ENCODE measurements around the gene CTAG2. TPM values are rescaled to one million over a fixed set of nuclear protein-coding genes. Genes with fewer than 3 reads are reported as not detected.
"Not testable (repeated sequence)": the region's sequence is repeated elsewhere in the genome, so short reads cannot be mapped to it uniquely, and the experiment has no call there.

Gene CTAG2
- polyA plus RNA-seq, 1 donor from 2014 or later = not detected

DNA sequence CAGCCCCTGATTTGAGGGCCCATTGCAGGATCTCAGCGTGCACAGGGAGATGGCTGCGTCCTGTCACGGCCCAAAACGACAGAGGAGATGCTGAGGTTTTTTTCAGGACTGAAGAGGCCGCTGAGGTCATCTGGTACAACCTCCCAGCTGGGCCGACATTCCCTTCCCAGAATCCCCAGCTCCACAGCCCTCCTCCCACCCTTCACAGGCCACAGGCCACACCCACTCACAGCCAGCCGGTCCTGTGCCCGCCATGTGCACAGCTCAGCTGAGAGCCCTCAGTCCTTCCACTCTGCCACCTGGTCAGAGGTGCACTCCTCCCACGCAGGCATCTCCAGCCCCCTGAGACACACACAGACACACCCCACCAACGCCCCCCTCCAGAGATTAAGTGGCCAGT, 11.6 kb downstream of the CTAG2 start:
- not testable (repeated sequence) for H2AFZ ChIP-seq (ENCODE audit: low read depth, low read length); H3K27ac ChIP-seq (ENCODE audit: low read length); H3K9ac ChIP-seq (ENCODE audit: low read length); H3K9me3 ChIP-seq (ENCODE audit: low read length); H3K4me2 ChIP-seq (ENCODE audit: low read length); H3K79me2 ChIP-seq (replicated peaks; ENCODE audit: insufficient read depth, low read length); H3F3A ChIP-seq (ENCODE audit: insufficient read depth, low read length, poor library complexity, severe bottlenecking); H3K27me3 ChIP-seq (ENCODE audit: insufficient read depth, low read depth, low read length); H3K9me2 ChIP-seq (ENCODE audit: insufficient read depth, low read length); H4K20me1 ChIP-seq (ENCODE audit: insufficient read depth); H3K4me3 ChIP-seq (ENCODE audit: low read length); H3K36me3 ChIP-seq (ENCODE audit: insufficient read depth, low read length)

DNA sequence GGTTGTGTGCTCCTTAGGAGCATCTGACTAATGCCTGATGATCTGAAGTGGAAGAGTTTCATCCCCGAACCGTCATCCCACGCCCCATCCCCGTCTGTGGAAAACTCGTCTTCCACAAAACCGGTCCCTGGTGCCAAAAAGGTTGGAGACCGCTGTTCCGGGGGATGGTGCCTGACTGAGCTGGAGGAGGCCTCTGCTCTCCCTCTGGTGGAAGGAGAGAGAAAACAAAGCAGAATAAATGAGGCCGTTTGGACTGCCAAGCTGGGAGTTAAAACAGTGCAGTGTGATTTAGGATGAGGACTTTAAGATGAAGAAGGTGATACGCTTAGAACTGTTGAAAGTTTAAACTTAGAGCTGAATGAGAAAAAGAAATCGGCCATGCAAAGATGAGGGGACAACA, 19.7 kb downstream of the CTAG2 start:
- not testable (repeated sequence) for H3K4me3 ChIP-seq (ENCODE audit: low read length); H2AFZ ChIP-seq (ENCODE audit: low read depth, low read length); H3K4me2 ChIP-seq (ENCODE audit: low read length); H3K27me3 ChIP-seq (ENCODE audit: insufficient read depth, low read depth, low read length); H3K9ac ChIP-seq (ENCODE audit: low read length); H3K9me2 ChIP-seq (ENCODE audit: insufficient read depth, low read length); H3K79me2 ChIP-seq (replicated peaks; ENCODE audit: insufficient read depth, low read length); H3K36me3 ChIP-seq (ENCODE audit: insufficient read depth, low read length); H3K27ac ChIP-seq (ENCODE audit: low read length); H4K20me1 ChIP-seq (ENCODE audit: insufficient read depth); H3F3A ChIP-seq (ENCODE audit: insufficient read depth, low read length, poor library complexity, severe bottlenecking); H3K9me3 ChIP-seq (ENCODE audit: low read length)

DNA sequence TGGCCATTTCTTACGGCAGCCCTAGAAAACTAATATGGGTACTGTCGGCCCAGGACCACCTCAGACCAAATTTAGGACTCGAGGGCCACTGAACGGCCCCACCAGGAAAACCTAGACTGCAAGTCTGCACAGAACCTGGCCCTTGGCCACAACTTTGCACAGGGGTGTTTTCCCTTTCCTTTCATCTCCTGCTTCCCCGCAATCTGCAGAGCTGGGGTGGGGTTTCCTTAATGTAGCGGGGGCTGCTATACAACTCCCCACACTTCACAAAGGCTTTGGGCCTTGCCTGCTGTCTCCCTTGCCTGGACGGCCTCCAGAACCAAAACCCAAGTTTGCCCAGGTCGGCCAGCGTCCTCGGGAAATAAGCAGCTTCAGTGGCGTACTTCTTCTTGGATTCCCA, 22.4 kb downstream of the CTAG2 start:
- not testable (repeated sequence) for H3K27me3 ChIP-seq (ENCODE audit: insufficient read depth, low read depth, low read length); H3F3A ChIP-seq (ENCODE audit: insufficient read depth, low read length, poor library complexity, severe bottlenecking); H3K9ac ChIP-seq (ENCODE audit: low read length)

DNA sequence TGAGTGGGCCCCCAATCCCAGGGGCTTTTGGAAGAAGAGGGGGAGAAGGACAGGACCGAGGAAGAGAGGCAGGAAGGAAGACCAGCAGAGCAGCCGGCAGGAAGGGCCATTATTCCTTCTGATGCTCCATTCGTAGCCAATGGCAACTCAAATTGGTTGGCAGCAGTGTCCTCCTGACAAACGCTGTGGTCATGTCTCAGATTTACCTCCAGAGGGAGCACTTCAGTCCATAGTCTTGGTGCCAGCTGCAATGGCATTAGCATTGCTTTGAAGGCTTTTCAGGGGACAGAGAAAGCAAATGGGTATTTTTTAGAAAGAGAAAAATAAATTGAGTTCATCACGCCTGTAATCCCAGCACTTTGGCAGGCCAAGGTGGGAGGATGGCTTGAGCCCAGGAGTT, 24.4 kb downstream of the CTAG2 start:
- H3K4me2 ChIP-seq (ENCODE audit: low read length); H3K9ac ChIP-seq (ENCODE audit: low read length); H3K27ac ChIP-seq (ENCODE audit: low read length); H2AFZ ChIP-seq (ENCODE audit: low read depth, low read length); H3F3A ChIP-seq (ENCODE audit: insufficient read depth, low read length, poor library complexity, severe bottlenecking); H3K27me3 ChIP-seq (ENCODE audit: insufficient read depth, low read depth, low read length); H3K79me2 ChIP-seq (replicated peaks; ENCODE audit: insufficient read depth, low read length); H3K9me3 ChIP-seq (ENCODE audit: low read length); H3K36me3 ChIP-seq (ENCODE audit: insufficient read depth, low read length); H4K20me1 ChIP-seq (ENCODE audit: insufficient read depth); H3K9me2 ChIP-seq (ENCODE audit: insufficient read depth, low read length); H3K4me3 ChIP-seq (ENCODE audit: low read length): not testable (repeated sequence)

More for the DNA sequence above, 22.4 kb downstream of the CTAG2 start:
- H4K20me1 ChIP-seq (ENCODE audit: insufficient read depth); H3K9me2 ChIP-seq (ENCODE audit: insufficient read depth, low read length); H3K4me2 ChIP-seq (ENCODE audit: low read length); H3K79me2 ChIP-seq (replicated peaks; ENCODE audit: insufficient read depth, low read length); H2AFZ ChIP-seq (ENCODE audit: low read depth, low read length); H3K4me3 ChIP-seq (ENCODE audit: low read length); H3K36me3 ChIP-seq (ENCODE audit: insufficient read depth, low read length); H3K27ac ChIP-seq (ENCODE audit: low read length); H3K9me3 ChIP-seq (ENCODE audit: low read length): not testable (repeated sequence)

- H4K20me1 ChIP-seq (ENCODE audit: insufficient read depth); H3K9me3 ChIP-seq (ENCODE audit: low read length); H3K36me3 ChIP-seq (ENCODE audit: insufficient read depth, low read length); H3F3A ChIP-seq (ENCODE audit: insufficient read depth, low read length, poor library complexity, severe bottlenecking); H3K9me2 ChIP-seq (ENCODE audit: insufficient read depth, low read length); H3K9ac ChIP-seq (ENCODE audit: low read length); H2AFZ ChIP-seq (ENCODE audit: low read depth, low read length); H3K27me3 ChIP-seq (ENCODE audit: insufficient read depth, low read depth, low read length); H3K4me3 ChIP-seq (ENCODE audit: low read length); H3K4me2 ChIP-seq (ENCODE audit: low read length); H3K27ac ChIP-seq (ENCODE audit: low read length); H3K79me2 ChIP-seq (replicated peaks; ENCODE audit: insufficient read depth, low read length): not testable (repeated sequence)
Observed at GRCh38 chrX:154620767-154621414, 32.5 kb downstream of the CTAG2 start.

DNA sequence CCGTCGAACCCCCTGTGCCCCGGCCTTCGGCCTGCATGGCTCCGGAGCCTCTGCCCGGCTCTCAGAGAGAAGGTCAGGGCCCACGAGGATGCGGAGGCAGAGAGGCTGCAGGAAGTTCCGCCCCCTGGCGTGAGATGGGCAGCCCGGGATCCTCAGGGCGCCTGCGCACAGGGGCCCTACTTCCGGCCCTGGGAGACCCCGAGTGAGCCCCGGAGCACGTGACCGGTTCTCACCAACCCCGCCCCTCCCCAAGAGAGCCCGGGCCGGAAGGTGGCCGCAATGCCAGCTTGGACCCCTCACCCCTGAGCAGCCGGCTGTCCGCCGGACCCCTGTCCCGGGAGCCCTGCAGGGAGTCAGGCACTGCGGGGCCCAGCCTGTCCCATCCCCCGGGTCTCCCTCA, 34.2 kb downstream of the CTAG2 start, which contains the start of gene CTAG1B:
Gene CTAG1B, minus strand, starts transcription at position 101 of the 400 bp plus-strand sequence. Its CDS starts 64 bp downstream, at position 37.
- H3K36me3 ChIP-seq (ENCODE audit: insufficient read depth, low read length); H3K27me3 ChIP-seq (ENCODE audit: insufficient read depth, low read depth, low read length); H4K20me1 ChIP-seq (ENCODE audit: insufficient read depth); H3K4me3 ChIP-seq (ENCODE audit: low read length); H3K27ac ChIP-seq (ENCODE audit: low read length); H2AFZ ChIP-seq (ENCODE audit: low read depth, low read length); H3F3A ChIP-seq (ENCODE audit: insufficient read depth, low read length, poor library complexity, severe bottlenecking); H3K9me3 ChIP-seq (ENCODE audit: low read length); H3K4me2 ChIP-seq (ENCODE audit: low read length); H3K9ac ChIP-seq (ENCODE audit: low read length); H3K9me2 ChIP-seq (ENCODE audit: insufficient read depth, low read length); H3K79me2 ChIP-seq (replicated peaks; ENCODE audit: insufficient read depth, low read length): not testable (repeated sequence)

- not testable (repeated sequence) for H2AFZ ChIP-seq (ENCODE audit: low read depth, low read length); H3K9me2 ChIP-seq (ENCODE audit: insufficient read depth, low read length); H3K27me3 ChIP-seq (ENCODE audit: insufficient read depth, low read depth, low read length); H3K4me3 ChIP-seq (ENCODE audit: low read length); H3K36me3 ChIP-seq (ENCODE audit: insufficient read depth, low read length); H3K4me2 ChIP-seq (ENCODE audit: low read length); H3F3A ChIP-seq (ENCODE audit: insufficient read depth, low read length, poor library complexity, severe bottlenecking); H3K9ac ChIP-seq (ENCODE audit: low read length); H3K27ac ChIP-seq (ENCODE audit: low read length); H3K9me3 ChIP-seq (ENCODE audit: low read length); H3K79me2 ChIP-seq (replicated peaks; ENCODE audit: insufficient read depth, low read length); H4K20me1 ChIP-seq (ENCODE audit: insufficient read depth)
Observed at GRCh38 chrX:154613586-154613985, 39.8 kb downstream of the CTAG2 start.

DNA sequence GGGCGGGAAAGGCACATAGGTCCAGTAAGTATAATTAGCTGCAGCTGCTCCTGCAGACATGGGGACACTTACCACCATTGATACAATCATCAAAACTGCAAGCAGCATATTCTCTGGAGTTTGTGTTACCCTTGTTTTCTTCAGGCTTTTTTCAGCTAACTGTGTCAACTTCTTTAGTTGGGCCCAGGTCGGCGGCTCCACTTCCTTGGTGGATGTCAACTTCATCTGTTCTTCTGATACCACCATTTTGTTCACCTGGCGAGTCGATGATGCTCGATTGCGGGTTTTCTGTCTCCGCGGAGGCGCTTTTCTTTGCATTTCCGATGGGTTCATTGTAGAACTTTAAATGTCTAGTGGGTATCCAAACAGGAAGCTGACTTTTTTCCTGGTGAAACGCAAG, 42.2 kb downstream of the CTAG2 start:
- H3K27ac ChIP-seq (ENCODE audit: low read length); H2AFZ ChIP-seq (ENCODE audit: low read depth, low read length); H3K4me2 ChIP-seq (ENCODE audit: low read length); H3K9me3 ChIP-seq (ENCODE audit: low read length); H3F3A ChIP-seq (ENCODE audit: insufficient read depth, low read length, poor library complexity, severe bottlenecking); H3K79me2 ChIP-seq (replicated peaks; ENCODE audit: insufficient read depth, low read length); H3K9me2 ChIP-seq (ENCODE audit: insufficient read depth, low read length); H3K4me3 ChIP-seq (ENCODE audit: low read length); H3K27me3 ChIP-seq (ENCODE audit: insufficient read depth, low read depth, low read length); H4K20me1 ChIP-seq (ENCODE audit: insufficient read depth); H3K9ac ChIP-seq (ENCODE audit: low read length); H3K36me3 ChIP-seq (ENCODE audit: insufficient read depth, low read length): not testable (repeated sequence)
